ENCODE measurements around the gene P2RY12.

Gene P2RY12

DNA sequence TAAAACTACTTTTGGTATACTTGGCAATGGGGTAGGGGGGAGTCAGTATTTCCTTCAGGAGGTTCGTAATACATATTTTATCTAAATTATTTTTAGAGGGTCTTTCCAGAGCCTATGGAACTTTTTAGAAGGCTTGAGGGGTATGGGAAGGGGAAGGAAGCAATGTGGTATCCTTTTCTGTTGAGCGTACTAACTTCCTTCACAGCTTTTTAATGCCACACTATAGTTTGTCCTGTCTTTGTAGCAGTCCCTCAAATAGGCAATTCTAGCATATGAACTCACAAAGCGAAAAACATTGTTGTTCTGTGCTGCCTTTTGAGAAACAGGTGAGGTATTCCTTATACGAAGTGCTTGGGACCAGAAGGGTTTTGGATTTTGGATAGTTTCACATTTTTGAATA, 32.9 kb downstream of the P2RY12 start:
- TF ChIP-seq, protein P1, sequence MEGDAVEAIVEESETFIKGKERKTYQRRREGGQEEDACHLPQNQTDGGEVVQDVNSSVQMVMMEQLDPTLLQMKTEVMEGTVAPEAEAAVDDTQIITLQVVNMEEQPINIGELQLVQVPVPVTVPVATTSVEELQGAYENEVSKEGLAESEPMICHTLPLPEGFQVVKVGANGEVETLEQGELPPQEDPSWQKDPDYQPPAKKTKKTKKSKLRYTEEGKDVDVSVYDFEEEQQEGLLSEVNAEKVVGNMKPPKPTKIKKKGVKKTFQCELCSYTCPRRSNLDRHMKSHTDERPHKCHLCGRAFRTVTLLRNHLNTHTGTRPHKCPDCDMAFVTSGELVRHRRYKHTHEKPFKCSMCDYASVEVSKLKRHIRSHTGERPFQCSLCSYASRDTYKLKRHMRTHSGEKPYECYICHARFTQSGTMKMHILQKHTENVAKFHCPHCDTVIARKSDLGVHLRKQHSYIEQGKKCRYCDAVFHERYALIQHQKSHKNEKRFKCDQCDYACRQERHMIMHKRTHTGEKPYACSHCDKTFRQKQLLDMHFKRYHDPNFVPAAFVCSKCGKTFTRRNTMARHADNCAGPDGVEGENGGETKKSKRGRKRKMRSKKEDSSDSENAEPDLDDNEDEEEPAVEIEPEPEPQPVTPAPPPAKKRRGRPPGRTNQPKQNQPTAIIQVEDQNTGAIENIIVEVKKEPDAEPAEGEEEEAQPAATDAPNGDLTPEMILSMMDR (conservative IDR thresholded peaks at IDR 0.05; ENCODE audit: low read length): no peak
- DNase-seq (ENCODE audit: low read depth): no peak
- H3K4me3 ChIP-seq (ENCODE audit: low read length): no peak overlapping the region

- no peak for DNase-seq (ENCODE audit: low read depth)
- TF ChIP-seq, protein P1 (conservative IDR thresholded peaks at IDR 0.05; ENCODE audit: low read length): no peak
Measured at GRCh38 chr3:151351219-151351618, 33.3 kb downstream of the P2RY12 start.

DNA sequence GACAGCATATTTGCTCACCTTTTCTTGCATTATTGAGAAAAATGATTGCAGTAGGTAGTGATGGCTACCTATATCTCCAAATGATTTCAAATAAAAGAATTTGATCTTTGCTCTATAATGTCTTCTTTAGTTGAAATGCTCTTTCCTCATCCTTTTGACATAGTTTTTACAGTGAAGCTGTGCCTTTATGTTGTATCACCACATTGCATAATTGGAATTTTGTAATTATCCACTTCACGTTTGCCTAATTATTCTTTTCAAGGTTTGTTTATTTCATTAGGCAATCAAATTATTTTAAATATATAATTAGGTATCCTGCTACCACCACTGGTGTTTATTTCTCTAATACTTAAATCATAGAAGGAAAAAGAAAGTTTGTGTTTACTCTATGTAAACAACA, 33.9 kb downstream of the P2RY12 start:
- no peak for DNase-seq (ENCODE audit: low read depth)
- TF ChIP-seq, protein P1 (conservative IDR thresholded peaks at IDR 0.05; ENCODE audit: low read length): no peak
- no peak overlapping the region for H3K4me3 ChIP-seq (ENCODE audit: low read length)

More at GRCh38 chr3:151351219-151351618, 33.3 kb downstream of the P2RY12 start:
- H3K4me3 ChIP-seq (ENCODE audit: low read length): no peak overlapping the region

DNA sequence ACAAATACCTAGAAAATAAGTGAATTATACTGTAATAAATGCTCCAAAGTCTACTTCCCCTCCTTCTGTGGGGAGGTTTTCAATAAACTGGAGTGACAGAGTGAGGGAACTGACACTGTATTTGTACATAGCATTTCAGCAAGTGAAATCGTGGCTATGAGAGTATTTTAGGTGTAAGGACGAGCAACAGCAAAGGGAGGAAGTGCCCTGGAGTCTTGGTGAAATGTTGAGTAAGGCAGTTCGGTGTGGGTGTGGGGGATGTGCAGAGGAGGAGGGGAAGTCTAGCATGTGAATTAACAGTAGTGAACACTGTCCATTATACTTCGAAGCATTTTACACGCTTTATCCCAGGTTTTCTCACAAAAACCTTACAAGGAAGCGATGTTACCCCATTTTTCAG, 37.1 kb downstream of the P2RY12 start:
- TF ChIP-seq, protein P1 (conservative IDR thresholded peaks at IDR 0.05; ENCODE audit: low read length): no peak
- no peak overlapping the region for H3K4me3 ChIP-seq (ENCODE audit: low read length)
- no peak for DNase-seq (ENCODE audit: low read depth)

GRCh38 chr3:151346292-151346691, 38.3 kb downstream of the P2RY12 start:
- no peak for DNase-seq (ENCODE audit: low read depth)
- TF ChIP-seq, protein P1 (conservative IDR thresholded peaks at IDR 0.05; ENCODE audit: low read length): no peak
- no peak overlapping the region for H3K4me3 ChIP-seq (ENCODE audit: low read length)

DNA sequence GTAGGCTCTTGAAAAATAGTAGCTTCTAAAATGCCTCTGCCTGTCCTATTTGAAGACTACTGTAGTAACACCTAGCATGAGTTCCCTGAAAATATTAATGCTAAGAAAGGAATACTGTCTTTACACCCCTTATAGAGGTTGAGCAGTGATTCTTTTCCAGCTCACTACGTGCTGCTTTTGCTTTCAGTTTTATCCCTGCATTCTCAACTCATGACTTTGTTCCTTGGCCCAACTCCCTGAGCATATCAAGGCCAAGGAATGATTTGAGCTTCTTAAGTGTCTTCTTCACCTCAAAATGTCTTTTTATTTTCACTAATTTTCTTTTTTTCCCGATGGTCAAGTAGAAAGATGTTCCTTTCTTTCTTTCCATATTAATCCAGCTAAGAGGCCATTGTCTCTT, 38.7 kb downstream of the P2RY12 start:
- TF ChIP-seq, protein P1 (conservative IDR thresholded peaks at IDR 0.05; ENCODE audit: low read length): no peak
- peak; percentile 77 for DNase-seq (ENCODE audit: low read depth)
- peak overlapping the region; percentile 34 for H3K4me3 ChIP-seq (ENCODE audit: low read length)

DNA sequence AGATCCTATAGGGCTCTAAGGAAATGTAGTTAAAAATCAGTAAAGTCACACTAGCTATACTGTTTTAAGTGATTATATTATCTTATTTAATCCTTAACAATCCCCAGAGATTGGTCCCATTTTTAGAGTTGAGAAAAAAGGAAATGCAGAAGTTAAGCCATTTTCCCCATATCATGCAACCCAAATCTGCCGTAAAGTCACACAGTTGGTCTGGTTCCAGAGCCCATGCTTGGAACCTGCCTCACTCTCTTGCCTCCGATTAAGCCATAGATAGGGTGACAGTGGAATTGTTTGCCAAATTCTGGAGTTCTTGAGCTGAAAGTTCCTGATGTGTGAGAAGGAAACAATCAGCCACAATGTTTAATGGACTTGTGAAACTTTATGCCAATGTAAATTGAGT, 52.9 kb downstream of the P2RY12 start:
- no peak overlapping the region for H3K4me3 ChIP-seq (ENCODE audit: low read length)
- TF ChIP-seq, protein P1 (conservative IDR thresholded peaks at IDR 0.05; ENCODE audit: low read length): no peak
- no peak for DNase-seq (ENCODE audit: low read depth)
